K562 (cell line): ENCODE data around the gene MMEL1. TPM values are rescaled to one million over a fixed set of nuclear protein-coding genes. Genes with fewer than 3 reads are reported as not detected.

Experiments used
- CTBP1 ChIP-seq: fragments of 450-650 bp; IDR thresholded peaks from 2 replicates; pipeline ENCODE4 v1.6.1; 2016; ENCODE audit warnings: borderline replicate concordance
- ETV5 ChIP-seq: sonication (generic); formaldehyde crosslinking; IDR thresholded peaks from 2 replicates; pipeline ENCODE4 v1.4.0; 2020; ENCODE audit warnings: low read depth, mild to moderate bottlenecking, missing genetic modification reagents
- FOSL1 ChIP-seq: fragments of 200-800 bp; sonication (Bioruptor generic); conservative IDR thresholded peaks from 2 replicates; pipeline ENCODE4 v1.6.1; 2016; ENCODE audit warnings: missing genetic modification characterization, missing compliant biosample characterization
- FOXO4 ChIP-seq: fragments of 450-650 bp; formaldehyde crosslinking; IDR thresholded peaks from 2 replicates; pipeline ENCODE4 v1.4.0; 2020; ENCODE audit warnings: mild to moderate bottlenecking, moderate library complexity
- KDM5B ChIP-seq: fragments of 200-600 bp; sonication (generic); IDR thresholded peaks from 2 replicates; pipeline ENCODE4 v1.6.1; 2012; ENCODE audit warnings: low read depth, mild to moderate bottlenecking, moderate library complexity, low read length, control low read depth, inconsistent platforms; ENCODE audit not compliant: insufficient replicate concordance
- MTA2 ChIP-seq: fragments of 450-650 bp; IDR thresholded peaks from 2 replicates; pipeline ENCODE4 v1.6.1; 2016; ENCODE audit warnings: low read depth
- NR2C1 ChIP-seq, 2 experiments: fragments of 450-650 bp; IDR thresholded peaks; 2 replicates each; pipeline ENCODE4 v1.6.1; 2017; ENCODE audit warnings: mild to moderate bottlenecking in 2 of 2, antibody characterized with exemption in 1 of 2, inconsistent platforms in 1 of 2, missing compliant biosample characterization in 1 of 2, missing genetic modification characterization in 1 of 2
- POLR2AphosphoS5 ChIP-seq: IDR thresholded peaks from 2 replicates; pipeline ENCODE4 v1.6.1; 2011; ENCODE audit warnings: mild to moderate bottlenecking, low read depth, low read length, moderate library complexity; ENCODE audit not compliant: control insufficient read depth, insufficient read depth
- SPI1 ChIP-seq: IDR thresholded peaks from 2 replicates; pipeline ENCODE4 v1.6.1; 2011; ENCODE audit warnings: low read depth, low read length, control low read depth, borderline replicate concordance
- polyA plus RNA-seq, 8 experiments: library from polyadenylated mRNA; depleted of rRNA in 4 of 8; stranded (reverse) in 5 of 8; unstranded in 3 of 8; fragments of >200 nt; fragmentation: Nextera tagmentation in 2 of 8; fragmentation: Illumina TruSeq in 1 of 8; extraction: Ambion mirVana in 2 of 8; extraction: Trizol in 1 of 8; gene quantifications; 2 replicates each; pipeline versions ENCODE4 v1.2.1 to v1.2.3, GENCODE V29; 2011 to 2014; ENCODE audit warnings: inconsistent platforms in 1 of 8, missing spikeins in 1 of 8
- total RNA-seq, 7 experiments: library from RNA; depleted of rRNA in 6 of 7; stranded (reverse); fragments of >200 nt in 6 of 7; fragmentation: Illumina TruSeq in 2 of 7; extraction: Trizol in 2 of 7; gene quantifications; 2 replicates each; pipeline versions ENCODE4 v1.2.1 to v1.2.3, GENCODE V29; 2011 to 2021; ENCODE audit warnings: low replicate concordance in 1 of 7
- TF ChIP-seq, protein P1 (sequence below): fragments of 200-600 bp; sonication (generic); IDR thresholded peaks from one replicate; pipeline ENCODE4 v1.6.1; 2012; ENCODE audit warnings: mild to moderate bottlenecking, low read depth, low read length, inconsistent platforms
- TF ChIP-seq, protein P2 (sequence below): IDR thresholded peaks from 2 replicates; pipeline ENCODE4 v1.6.1; 2011; ENCODE audit warnings: borderline replicate concordance, low read depth, mild to moderate bottlenecking, moderate library complexity, low read length; ENCODE audit not compliant: insufficient read depth, poor library complexity, severe bottlenecking

Gene MMEL1
- total and polyA plus RNA-seq, 9 of the 15 experiments (the other 6 are each of a cell fraction or from before 2014, with no cell fraction given), result not detected

- TF ChIP-seq KDM5B (no peak), FOXO4 (CRISPR knock-in tag) (0 out of 2 replicates have a peak, but pooled peaks have one; percentile 57), SPI1 (0 out of 2 replicates have a peak, but pooled peaks have one; percentile 57), NR2C1 (IDR thresholded peaks at IDR 0.05) (no peak), NR2C1 (tag; IDR thresholded peaks at IDR 0.05) (no peak), MTA2 (no peak), ETV5 (CRISPR knock-in tag) (no peak; the same call in 1 of the 2 replicates), CTBP1 (peak; percentile 65; the same call in 1 of the 2 replicates), POLR2AphosphoS5 (no peak), FOSL1 (tag) (no peak)
- TF ChIP-seq, protein P1, sequence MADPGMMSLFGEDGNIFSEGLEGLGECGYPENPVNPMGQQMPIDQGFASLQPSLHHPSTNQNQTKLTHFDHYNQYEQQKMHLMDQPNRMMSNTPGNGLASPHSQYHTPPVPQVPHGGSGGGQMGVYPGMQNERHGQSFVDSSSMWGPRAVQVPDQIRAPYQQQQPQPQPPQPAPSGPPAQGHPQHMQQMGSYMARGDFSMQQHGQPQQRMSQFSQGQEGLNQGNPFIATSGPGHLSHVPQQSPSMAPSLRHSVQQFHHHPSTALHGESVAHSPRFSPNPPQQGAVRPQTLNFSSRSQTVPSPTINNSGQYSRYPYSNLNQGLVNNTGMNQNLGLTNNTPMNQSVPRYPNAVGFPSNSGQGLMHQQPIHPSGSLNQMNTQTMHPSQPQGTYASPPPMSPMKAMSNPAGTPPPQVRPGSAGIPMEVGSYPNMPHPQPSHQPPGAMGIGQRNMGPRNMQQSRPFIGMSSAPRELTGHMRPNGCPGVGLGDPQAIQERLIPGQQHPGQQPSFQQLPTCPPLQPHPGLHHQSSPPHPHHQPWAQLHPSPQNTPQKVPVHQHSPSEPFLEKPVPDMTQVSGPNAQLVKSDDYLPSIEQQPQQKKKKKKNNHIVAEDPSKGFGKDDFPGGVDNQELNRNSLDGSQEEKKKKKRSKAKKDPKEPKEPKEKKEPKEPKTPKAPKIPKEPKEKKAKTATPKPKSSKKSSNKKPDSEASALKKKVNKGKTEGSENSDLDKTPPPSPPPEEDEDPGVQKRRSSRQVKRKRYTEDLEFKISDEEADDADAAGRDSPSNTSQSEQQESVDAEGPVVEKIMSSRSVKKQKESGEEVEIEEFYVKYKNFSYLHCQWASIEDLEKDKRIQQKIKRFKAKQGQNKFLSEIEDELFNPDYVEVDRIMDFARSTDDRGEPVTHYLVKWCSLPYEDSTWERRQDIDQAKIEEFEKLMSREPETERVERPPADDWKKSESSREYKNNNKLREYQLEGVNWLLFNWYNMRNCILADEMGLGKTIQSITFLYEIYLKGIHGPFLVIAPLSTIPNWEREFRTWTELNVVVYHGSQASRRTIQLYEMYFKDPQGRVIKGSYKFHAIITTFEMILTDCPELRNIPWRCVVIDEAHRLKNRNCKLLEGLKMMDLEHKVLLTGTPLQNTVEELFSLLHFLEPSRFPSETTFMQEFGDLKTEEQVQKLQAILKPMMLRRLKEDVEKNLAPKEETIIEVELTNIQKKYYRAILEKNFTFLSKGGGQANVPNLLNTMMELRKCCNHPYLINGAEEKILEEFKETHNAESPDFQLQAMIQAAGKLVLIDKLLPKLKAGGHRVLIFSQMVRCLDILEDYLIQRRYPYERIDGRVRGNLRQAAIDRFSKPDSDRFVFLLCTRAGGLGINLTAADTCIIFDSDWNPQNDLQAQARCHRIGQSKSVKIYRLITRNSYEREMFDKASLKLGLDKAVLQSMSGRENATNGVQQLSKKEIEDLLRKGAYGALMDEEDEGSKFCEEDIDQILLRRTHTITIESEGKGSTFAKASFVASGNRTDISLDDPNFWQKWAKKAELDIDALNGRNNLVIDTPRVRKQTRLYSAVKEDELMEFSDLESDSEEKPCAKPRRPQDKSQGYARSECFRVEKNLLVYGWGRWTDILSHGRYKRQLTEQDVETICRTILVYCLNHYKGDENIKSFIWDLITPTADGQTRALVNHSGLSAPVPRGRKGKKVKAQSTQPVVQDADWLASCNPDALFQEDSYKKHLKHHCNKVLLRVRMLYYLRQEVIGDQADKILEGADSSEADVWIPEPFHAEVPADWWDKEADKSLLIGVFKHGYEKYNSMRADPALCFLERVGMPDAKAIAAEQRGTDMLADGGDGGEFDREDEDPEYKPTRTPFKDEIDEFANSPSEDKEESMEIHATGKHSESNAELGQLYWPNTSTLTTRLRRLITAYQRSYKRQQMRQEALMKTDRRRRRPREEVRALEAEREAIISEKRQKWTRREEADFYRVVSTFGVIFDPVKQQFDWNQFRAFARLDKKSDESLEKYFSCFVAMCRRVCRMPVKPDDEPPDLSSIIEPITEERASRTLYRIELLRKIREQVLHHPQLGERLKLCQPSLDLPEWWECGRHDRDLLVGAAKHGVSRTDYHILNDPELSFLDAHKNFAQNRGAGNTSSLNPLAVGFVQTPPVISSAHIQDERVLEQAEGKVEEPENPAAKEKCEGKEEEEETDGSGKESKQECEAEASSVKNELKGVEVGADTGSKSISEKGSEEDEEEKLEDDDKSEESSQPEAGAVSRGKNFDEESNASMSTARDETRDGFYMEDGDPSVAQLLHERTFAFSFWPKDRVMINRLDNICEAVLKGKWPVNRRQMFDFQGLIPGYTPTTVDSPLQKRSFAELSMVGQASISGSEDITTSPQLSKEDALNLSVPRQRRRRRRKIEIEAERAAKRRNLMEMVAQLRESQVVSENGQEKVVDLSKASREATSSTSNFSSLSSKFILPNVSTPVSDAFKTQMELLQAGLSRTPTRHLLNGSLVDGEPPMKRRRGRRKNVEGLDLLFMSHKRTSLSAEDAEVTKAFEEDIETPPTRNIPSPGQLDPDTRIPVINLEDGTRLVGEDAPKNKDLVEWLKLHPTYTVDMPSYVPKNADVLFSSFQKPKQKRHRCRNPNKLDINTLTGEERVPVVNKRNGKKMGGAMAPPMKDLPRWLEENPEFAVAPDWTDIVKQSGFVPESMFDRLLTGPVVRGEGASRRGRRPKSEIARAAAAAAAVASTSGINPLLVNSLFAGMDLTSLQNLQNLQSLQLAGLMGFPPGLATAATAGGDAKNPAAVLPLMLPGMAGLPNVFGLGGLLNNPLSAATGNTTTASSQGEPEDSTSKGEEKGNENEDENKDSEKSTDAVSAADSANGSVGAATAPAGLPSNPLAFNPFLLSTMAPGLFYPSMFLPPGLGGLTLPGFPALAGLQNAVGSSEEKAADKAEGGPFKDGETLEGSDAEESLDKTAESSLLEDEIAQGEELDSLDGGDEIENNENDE, result no peak
- TF ChIP-seq, protein P2, sequence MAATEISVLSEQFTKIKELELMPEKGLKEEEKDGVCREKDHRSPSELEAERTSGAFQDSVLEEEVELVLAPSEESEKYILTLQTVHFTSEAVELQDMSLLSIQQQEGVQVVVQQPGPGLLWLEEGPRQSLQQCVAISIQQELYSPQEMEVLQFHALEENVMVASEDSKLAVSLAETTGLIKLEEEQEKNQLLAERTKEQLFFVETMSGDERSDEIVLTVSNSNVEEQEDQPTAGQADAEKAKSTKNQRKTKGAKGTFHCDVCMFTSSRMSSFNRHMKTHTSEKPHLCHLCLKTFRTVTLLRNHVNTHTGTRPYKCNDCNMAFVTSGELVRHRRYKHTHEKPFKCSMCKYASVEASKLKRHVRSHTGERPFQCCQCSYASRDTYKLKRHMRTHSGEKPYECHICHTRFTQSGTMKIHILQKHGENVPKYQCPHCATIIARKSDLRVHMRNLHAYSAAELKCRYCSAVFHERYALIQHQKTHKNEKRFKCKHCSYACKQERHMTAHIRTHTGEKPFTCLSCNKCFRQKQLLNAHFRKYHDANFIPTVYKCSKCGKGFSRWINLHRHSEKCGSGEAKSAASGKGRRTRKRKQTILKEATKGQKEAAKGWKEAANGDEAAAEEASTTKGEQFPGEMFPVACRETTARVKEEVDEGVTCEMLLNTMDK, result peak; percentile 69
These were observed 84.7 kb downstream of the MMEL1 start (continued) for GRCh38 chr1:2548068-2548589.
